ENCODE data around the gene ASB18. TPM values are rescaled to one million over a fixed set of nuclear protein-coding genes. Genes with fewer than 3 reads are reported as not detected.

The ASB18 gene
- total RNA-seq, 1 experiment from 2014 or later = not detected

GRCh38 chr2:236262238-236262637, 2.0 kb downstream of the ASB18 start (continued):
- no peak for TF ChIP-seq CTCF (IDR thresholded peaks at IDR 0.05 in 2 of 3, conservative IDR thresholded peaks at IDR 0.05 in 1 of 3; ENCODE audit: borderline replicate concordance in 1 of 3, insufficient read depth in 1 of 3, low read depth in 2 of 3, low read length in 2 of 3)
- TF ChIP-seq SRF (IDR thresholded peaks at IDR 0.05; ENCODE audit: low read depth) = no peak
- TF ChIP-seq EGR1 (IDR thresholded peaks at IDR 0.05; ENCODE audit: low read depth) = no peak
- TF ChIP-seq REST (IDR thresholded peaks at IDR 0.05; ENCODE audit: low read depth) = no peak
- no peak for TF ChIP-seq ATF3 (IDR thresholded peaks at IDR 0.05)

GRCh38 chr2:236261452-236261851, 2.8 kb downstream of the ASB18 start:
- Histone ChIP-seq H4K20me1 (ENCODE audit: insufficient read depth) (no peaks in the 10 kb centered on the region), H3K4me3 (replicated peaks in 1 of 2; ENCODE audit: low read depth in 1 of 2, low read length in 2 of 2) (no peak overlapping the region), H2AFZ (ENCODE audit: low read depth, low read length, poor library complexity, severe bottlenecking) (no peak overlapping the region), H3K4me1 (ENCODE audit: control insufficient read depth in 1 of 2, insufficient read depth in 2 of 2, low read length in 2 of 2) (no peaks in the 10 kb centered on the region), H3K9ac (ENCODE audit: low read length) (no peak overlapping the region), H3K27me3 (ENCODE audit: insufficient read depth, low read length) (no peaks in the 10 kb centered on the region), H3K9me2 (ENCODE audit: insufficient read depth) (no peaks in the 10 kb centered on the region), H3K79me2 (ENCODE audit: insufficient read depth, low read length) (no peaks in the 10 kb centered on the region), H3K9me3 (ENCODE audit: control insufficient read depth in 1 of 2, insufficient read depth in 1 of 2, low read depth in 1 of 2, low read length in 2 of 2) (no peaks in the 10 kb centered on the region), H3K4me2 (ENCODE audit: low read length) (no peak overlapping the region), H3K27ac (ENCODE audit: low read depth, low read length) (no peak overlapping the region), H3K36me3 (ENCODE audit: control insufficient read depth in 1 of 2, insufficient read depth in 2 of 2, low read length in 2 of 2) (no peaks in the 10 kb centered on the region)
- DNase-seq (ENCODE audit: low read depth, low spot score) (no peak), ATAC-seq (no peak)
- ChIA-PET RAD21 (ENCODE audit: low non-redundant PET in 1 of 2, low total read pairs in 2 of 2, uncharacterized antibody in 2 of 2, unreplicated experiment in 2 of 2) (no interaction called here), CTCF (no interaction called here), POLR2A (no interaction called here)
- no TSS peak for BruUV-seq (replicated peaks)
- intact Hi-C loops (cut with micrococcal nuclease) = no loop called here
- TF ChIP-seq POLR2AphosphoS5 (IDR thresholded peaks at IDR 0.05; ENCODE audit: low read depth, low read length) (no peak), ZBTB33 (IDR thresholded peaks at IDR 0.05; ENCODE audit: extremely low read depth, insufficient replicate concordance, low read length) (no peak), YY1 (IDR thresholded peaks at IDR 0.05; ENCODE audit: extremely low read depth, insufficient replicate concordance, low read depth, low read length) (no peak), EZH2 (IDR thresholded peaks at IDR 0.05) (no peak), SRF (IDR thresholded peaks at IDR 0.05; ENCODE audit: low read depth) (no peak), TCF7L2 (IDR thresholded peaks at IDR 0.05; ENCODE audit: borderline replicate concordance, extremely low read depth, insufficient read depth, insufficient read length) (no peak), ELF1 (IDR thresholded peaks at IDR 0.05; ENCODE audit: borderline replicate concordance, low read depth) (no peak), MAX (IDR thresholded peaks at IDR 0.05) (no peak), RAD21 (IDR thresholded peaks at IDR 0.05; ENCODE audit: low read depth) (no peak), CBX3 (IDR thresholded peaks at IDR 0.05; ENCODE audit: low read depth) (no peak), EZH2phosphoT487 (IDR thresholded peaks at IDR 0.05; ENCODE audit: borderline replicate concordance) (no peak), SIN3A (IDR thresholded peaks at IDR 0.05; ENCODE audit: low read depth) (no peak)
